Measurements from ENCODE around the gene CACNA1S. TPM values are rescaled to one million over a fixed set of nuclear protein-coding genes. Genes with fewer than 3 reads are reported as not detected.

CACNA1S gene
- total RNA-seq, 1 donor from 2014 or later: 0.08 TPM

GRCh38 chr1:201028461-201028889 lies 83.8 kb downstream of the CACNA1S start:
- no peak for DNase-seq (ENCODE audit: low spot score)
- H3K36me3 Mint-ChIP-seq (ENCODE audit: low read depth, unreplicated experiment): no peaks in the 10 kb centered on the region
- TF ChIP-seq CTCF (IDR thresholded peaks at IDR 0.05; ENCODE audit: unreplicated experiment): no peak
- no peaks in the 10 kb centered on the region for H3K27me3 Mint-ChIP-seq (ENCODE audit: unreplicated experiment)
- no peak overlapping the region for H3K4me3 Mint-ChIP-seq (ENCODE audit: unreplicated experiment)
- peaks cover 13% of the 10 kb centered on the region for H3K4me1 Mint-ChIP-seq (ENCODE audit: unreplicated experiment)
- H3K9me3 Mint-ChIP-seq (ENCODE audit: unreplicated experiment): no peaks in the 10 kb centered on the region
- H3K27ac Mint-ChIP-seq (ENCODE audit: unreplicated experiment): no peak overlapping the region

- peaks cover 6% of the 10 kb centered on the region for H3K27me3 Mint-ChIP-seq (ENCODE audit: unreplicated experiment)
- no peak overlapping the region for H3K4me3 Mint-ChIP-seq (ENCODE audit: unreplicated experiment)
- no peak overlapping the region for H3K27ac Mint-ChIP-seq (ENCODE audit: unreplicated experiment)
- no peaks in the 10 kb centered on the region for H3K9me3 Mint-ChIP-seq (ENCODE audit: unreplicated experiment)
- H3K36me3 Mint-ChIP-seq (ENCODE audit: low read depth, unreplicated experiment): no peaks in the 10 kb centered on the region
- no peak for DNase-seq (ENCODE audit: low spot score)
- peaks cover 23% of the 10 kb centered on the region for H3K4me1 Mint-ChIP-seq (ENCODE audit: unreplicated experiment)
- TF ChIP-seq CTCF (IDR thresholded peaks at IDR 0.05; ENCODE audit: unreplicated experiment): no peak
Measured at GRCh38 chr1:201026836-201027235, 85.4 kb downstream of the CACNA1S start.

DNA sequence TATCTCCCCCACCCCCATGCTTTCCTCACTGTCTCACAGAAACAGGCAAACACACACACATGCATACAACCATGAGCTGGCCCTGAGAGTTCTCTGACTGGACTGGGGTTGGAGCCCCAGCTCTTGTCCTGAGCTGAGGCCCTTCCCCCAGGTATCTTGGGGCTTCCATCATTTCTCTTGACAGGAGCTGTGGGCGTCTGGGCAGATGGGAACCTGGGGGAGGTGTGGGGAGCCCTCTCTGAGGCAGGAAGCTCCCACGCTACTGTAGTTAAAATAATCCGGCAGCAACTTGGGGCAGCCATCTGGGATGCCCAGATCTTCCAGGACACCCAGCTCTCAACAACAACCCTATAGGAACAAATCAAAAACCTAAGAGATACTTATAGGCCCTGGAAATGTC lies 86.0 kb downstream of the CACNA1S start:
- no peak for TF ChIP-seq CTCF (IDR thresholded peaks at IDR 0.05; ENCODE audit: unreplicated experiment)
- Mint-ChIP-seq H3K4me1 (ENCODE audit: unreplicated experiment) (peaks cover 28% of the 10 kb centered on the region), H3K4me3 (ENCODE audit: unreplicated experiment) (no peak overlapping the region), H3K9me3 (ENCODE audit: unreplicated experiment) (no peaks in the 10 kb centered on the region), H3K27me3 (ENCODE audit: unreplicated experiment) (peaks cover 6% of the 10 kb centered on the region), H3K27ac (ENCODE audit: unreplicated experiment) (no peak overlapping the region), H3K36me3 (ENCODE audit: low read depth, unreplicated experiment) (no peaks in the 10 kb centered on the region)
- DNase-seq (ENCODE audit: low spot score): no peak

DNA sequence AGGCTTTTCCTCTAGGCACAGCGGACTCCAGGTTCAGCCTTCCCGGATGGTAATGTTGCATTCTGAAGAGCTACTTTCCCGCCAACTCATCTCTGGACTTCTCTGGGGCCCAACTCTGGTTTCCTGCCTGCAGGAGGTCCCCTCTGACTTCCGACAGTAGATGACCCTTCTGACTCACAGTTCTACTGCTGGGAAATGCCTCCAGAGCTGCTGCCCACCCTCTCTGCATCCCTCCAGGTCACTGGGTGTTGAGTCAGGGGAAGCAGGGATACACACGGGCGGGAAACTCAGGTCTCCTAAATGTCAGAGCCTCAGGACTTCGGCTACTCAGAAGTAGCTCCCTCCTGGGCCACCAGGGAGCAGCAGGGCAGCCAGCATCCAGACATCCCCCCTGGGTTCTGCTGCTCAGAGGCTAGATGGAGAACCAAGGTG lies 86.6 kb downstream of the CACNA1S start:
- DNase-seq (ENCODE audit: low spot score): peak; percentile 53
- Mint-ChIP-seq H3K4me1 (ENCODE audit: unreplicated experiment) (peaks cover 32% of the 10 kb centered on the region), H3K27ac (ENCODE audit: unreplicated experiment) (no peak overlapping the region), H3K4me3 (ENCODE audit: unreplicated experiment) (no peak overlapping the region), H3K36me3 (ENCODE audit: low read depth, unreplicated experiment) (peaks cover 3% of the 10 kb centered on the region), H3K27me3 (ENCODE audit: unreplicated experiment) (peaks cover 10% of the 10 kb centered on the region), H3K9me3 (ENCODE audit: unreplicated experiment) (no peaks in the 10 kb centered on the region)
- no peak for TF ChIP-seq CTCF (IDR thresholded peaks at IDR 0.05; ENCODE audit: unreplicated experiment)

DNA sequence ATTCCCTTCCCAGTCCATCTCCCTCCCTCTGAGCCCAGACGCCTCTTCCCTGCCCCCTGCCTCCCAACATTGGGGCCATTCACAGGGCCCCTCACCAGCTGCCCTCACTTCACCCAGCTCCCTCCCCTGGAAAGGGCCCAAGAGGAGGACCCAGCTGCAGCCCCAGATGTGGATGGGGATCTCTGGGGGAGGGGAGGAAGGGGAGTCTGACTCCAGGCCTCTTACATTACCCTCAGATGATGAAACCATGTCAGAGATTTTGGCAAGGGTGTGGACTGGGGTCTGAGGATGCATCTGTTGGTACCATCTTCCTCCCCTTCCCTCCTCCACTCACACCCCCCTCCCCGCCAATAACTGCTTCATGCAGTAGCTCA lies 87.6 kb downstream of the CACNA1S start:
- H3K27me3 Mint-ChIP-seq (ENCODE audit: unreplicated experiment): peaks cover 14% of the 10 kb centered on the region
- no peaks in the 10 kb centered on the region for H3K9me3 Mint-ChIP-seq (ENCODE audit: unreplicated experiment)
- no peak for TF ChIP-seq CTCF (IDR thresholded peaks at IDR 0.05; ENCODE audit: unreplicated experiment)
- H3K4me3 Mint-ChIP-seq (ENCODE audit: unreplicated experiment): no peak overlapping the region
- no peak overlapping the region for H3K27ac Mint-ChIP-seq (ENCODE audit: unreplicated experiment)
- peaks cover 3% of the 10 kb centered on the region for H3K36me3 Mint-ChIP-seq (ENCODE audit: low read depth, unreplicated experiment)
- no peak for DNase-seq (ENCODE audit: low spot score)
- H3K4me1 Mint-ChIP-seq (ENCODE audit: unreplicated experiment): peaks cover 41% of the 10 kb centered on the region
